HepG2 (cell line): ENCODE results near the gene CHAF1A. TPM values are rescaled to one million over a fixed set of nuclear protein-coding genes. Genes with fewer than 3 reads are reported as not detected.

Source experiments
- ATAC-seq: fragments of 200-7000 bp; cut with Tn5 transposase; 3 replicates; pipeline ENCODE4 v1.9.1; 2020; ENCODE audit warnings: mild to moderate bottlenecking, moderate library complexity
- BruUV-seq: library from RNA; stranded (reverse); fragments of 400-500 nt; replicated peaks from 2 replicates; lab custom pipeline; 2021; lab: Mats Ljungman, UMichigan
- CTCF ChIA-PET: fragments of 300-600 bp; formaldehyde crosslinking; extraction: SDS; loops from one replicate; lab custom pipeline; 2021; ENCODE audit warnings: low total read pairs, inconsistent platforms, low intra/inter-chr PET ratio; lab: Yijun Ruan, JAX
- POLR2A ChIA-PET: fragments of 350-600 bp; sonication (Branson Sonifier 250); formaldehyde crosslinking; loops from one replicate; lab custom pipeline; 2020; ENCODE audit warnings: antibody characterized with exemption, inconsistent platforms; lab: Yijun Ruan, JAX
- DNase-seq: peaks from one replicate; pipeline ENCODE4 v3.0.0-alpha.2; 2015; ENCODE audit warnings: low spot score
- FAIRE-seq: peaks from 3 replicates; lab custom pipeline; 2011; peaks lifted over from hg19 to GRCh38; lab: Jason Lieb, UNC
- H2AFZ ChIP-seq: one replicate; pipeline ENCODE4 v1.6.1; 2011; ENCODE audit warnings: low read length, inconsistent platforms
- H3K27ac ChIP-seq: fragments of 300-600 bp; 3 replicates; pipeline ENCODE4 v1.8.0; 2011; ENCODE audit warnings: mixed run types, mild to moderate bottlenecking, mixed read lengths, low read length, inconsistent platforms; ENCODE audit not compliant: insufficient read depth; ENCODE audit errors: extremely low read length
- H3K27me3 ChIP-seq, 2 experiments: fragments of 200-600 bp in 1 of 2; 2 replicates in 1 of 2; 3 replicates in 1 of 2; pipeline versions ENCODE4 v1.6.0 to v1.8.0; 2011; ENCODE audit warnings: low read length in 2 of 2, mild to moderate bottlenecking in 2 of 2, moderate library complexity in 2 of 2, inconsistent platforms in 1 of 2; ENCODE audit not compliant: insufficient read depth in 2 of 2, control insufficient read depth in 1 of 2
- H3K36me3 ChIP-seq, 2 experiments: fragments of 200-600 bp in 1 of 2; replicated peaks in 1 of 2; 2 replicates in 1 of 2; 3 replicates in 1 of 2; pipeline versions ENCODE4 v1.5.1 to v1.8.0; 2011; ENCODE audit warnings: low read length in 2 of 2, inconsistent platforms in 1 of 2; ENCODE audit not compliant: insufficient read depth in 2 of 2, control insufficient read depth in 1 of 2
- H3K4me1 ChIP-seq: 2 replicates; pipeline ENCODE4 v1.5.1; 2012; ENCODE audit warnings: low read length, inconsistent platforms; ENCODE audit not compliant: insufficient read depth
- H3K4me2 ChIP-seq: 2 replicates; pipeline ENCODE4 v1.6.0; 2011; ENCODE audit warnings: low read depth, low read length, inconsistent platforms
- H3K4me3 ChIP-seq, 3 experiments: fragments of 200-600 bp in 1 of 3; sonication (generic), shearing (Covaris generic) in 1 of 3; replicated peaks in 1 of 3; 2 replicates each; pipeline ENCODE4 v1.5.1; 2011 to 2016; ENCODE audit warnings: low read length in 3 of 3, inconsistent platforms in 2 of 3, low read depth in 2 of 3, mild to moderate bottlenecking in 2 of 3, control low read depth in 1 of 3, mixed read lengths in 1 of 3; ENCODE audit not compliant: insufficient read depth in 1 of 3
- H3K79me2 ChIP-seq: one replicate; pipeline ENCODE4 v1.6.1; 2011; ENCODE audit warnings: low read length, inconsistent platforms; ENCODE audit not compliant: insufficient read depth
- H3K9ac ChIP-seq: 2 replicates; pipeline ENCODE4 v1.6.0; 2011; ENCODE audit warnings: mild to moderate bottlenecking, low read depth, low read length, inconsistent platforms; ENCODE audit not compliant: insufficient read depth
- H3K9me3 ChIP-seq: 2 replicates; pipeline ENCODE4 v1.5.1; 2012; ENCODE audit warnings: mild to moderate bottlenecking, low read length
- H4K20me1 ChIP-seq: 2 replicates; pipeline ENCODE4 v1.6.0; 2011; ENCODE audit warnings: inconsistent platforms, mild to moderate bottlenecking, low read length, moderate library complexity; ENCODE audit not compliant: insufficient read depth
- ATF7-NPFF ChIP-seq: sonication (generic); formaldehyde crosslinking; IDR thresholded peaks from 2 replicates; pipeline ENCODE4 v1.8.1; 2023; ENCODE audit warnings: mild to moderate bottlenecking, low read depth, missing genetic modification reagents, moderate library complexity
- EEA1 ChIP-seq: sonication (generic); formaldehyde crosslinking; IDR thresholded peaks from 2 replicates; pipeline ENCODE4 v1.5.1; 2020; ENCODE audit warnings: mild to moderate bottlenecking, missing genetic modification reagents, borderline replicate concordance
- GABPA ChIP-seq, 2 experiments: IDR thresholded peaks; 2 replicates each; pipeline ENCODE4 v1.6.1; 2011 to 2016; ENCODE audit warnings: low read depth in 2 of 2, low read length in 1 of 2, missing biosample characterization in 1 of 2, missing genetic modification characterization in 1 of 2
- MAFK ChIP-seq, 2 experiments: IDR thresholded peaks in 1 of 2; conservative IDR thresholded peaks in 1 of 2; 2 replicates each; pipeline ENCODE4 v1.6.1; 2011; ENCODE audit warnings: improper control_type of control experiment in 2 of 2, low read length in 2 of 2
- NFYB ChIP-seq: sonication (generic); formaldehyde crosslinking; IDR thresholded peaks from 2 replicates; pipeline ENCODE4 v1.4.0; 2020; ENCODE audit warnings: missing genetic modification reagents
- POLR2A ChIP-seq, 2 experiments: IDR thresholded peaks; 2 replicates each; pipeline ENCODE4 v1.6.1; 2011; ENCODE audit warnings: low read depth in 2 of 2, low read length in 2 of 2, mild to moderate bottlenecking in 1 of 2, moderate library complexity in 1 of 2; ENCODE audit not compliant: insufficient read depth in 1 of 2
- RXRA ChIP-seq: sonication (generic); formaldehyde crosslinking; IDR thresholded peaks from 2 replicates; pipeline ENCODE4 v1.5.1; 2020; ENCODE audit warnings: missing genetic modification reagents
- SNRNP70 ChIP-seq: fragments of 200-400 bp; formaldehyde crosslinking; IDR thresholded peaks from 2 replicates; pipeline ENCODE4 v1.6.1; 2017; ENCODE audit warnings: mild to moderate bottlenecking, low read depth, low read length, moderate library complexity
- ZBTB38 ChIP-seq: sonication (generic); formaldehyde crosslinking; IDR thresholded peaks from 2 replicates; pipeline ENCODE4 v1.5.1; 2020; ENCODE audit warnings: mild to moderate bottlenecking, missing genetic modification reagents
- ZNF296 ChIP-seq: sonication (generic); formaldehyde crosslinking; conservative IDR thresholded peaks from 2 replicates; pipeline ENCODE4 v1.5.0; 2020; ENCODE audit warnings: mild to moderate bottlenecking, missing genetic modification reagents
- WGBS: methylation state at CpG from one replicate; pipeline ENCODE4 v1.1.6; 2017; ENCODE audit warnings: low lambda C conversion rate; 5-methylcytosine and 5-hydroxymethylcytosine counted together
- in situ Hi-C: cut with HindIII; loops from 2 replicates; pipeline ENCODE4 v1.10.0; 2017; ENCODE audit warnings: low pct_unique_long_range_greater_than_20kb; ENCODE audit not compliant: extremely low pct_ligation_motif_present
- intact Hi-C: fragments of 100-400 bp; cut with micrococcal nuclease; formaldehyde crosslinking; loops from one replicate; pipeline ENCODE4 v1.10.0; 2022; ENCODE audit not compliant: unreplicated experiment
- polyA plus RNA-seq, 8 experiments: library from polyadenylated mRNA; depleted of rRNA in 3 of 8; stranded (reverse) in 7 of 8; unstranded in 1 of 8; fragments of >200 nt; fragmentation: Illumina TruSeq in 4 of 8; extraction: Trizol in 4 of 8; gene quantifications; 2 replicates each; pipeline versions ENCODE4 v1.2.1 to v1.2.3, GENCODE V29; 2011 to 2016; ENCODE audit warnings: low read depth in 4 of 8, missing spikeins in 1 of 8, mixed read lengths in 1 of 8; ENCODE audit not compliant: insufficient read depth in 1 of 8
- total RNA-seq, 5 experiments: library from RNA; depleted of rRNA; stranded (reverse); fragments of >200 nt; fragmentation: Illumina TruSeq; extraction: Trizol; gene quantifications; 2 replicates each; pipeline ENCODE4 v1.2.3, GENCODE V29; 2016; ENCODE audit warnings: low read depth in 1 of 5
- TF ChIP-seq, protein P1 (sequence below): sonication (generic); IDR thresholded peaks from 2 replicates; pipeline ENCODE4 v1.6.1; 2016; ENCODE audit warnings: low read depth, borderline replicate concordance
- TF ChIP-seq, protein P2 (sequence below): sonication (generic); formaldehyde crosslinking; IDR thresholded peaks from 2 replicates; pipeline ENCODE4 v1.4.0; 2020; ENCODE audit warnings: low read depth, missing genetic modification reagents
- TF ChIP-seq, protein P3 (sequence below): sonication (generic); formaldehyde crosslinking; IDR thresholded peaks from 2 replicates; pipeline ENCODE4 v1.5.1; 2020; ENCODE audit warnings: mild to moderate bottlenecking, missing genetic modification reagents, moderate library complexity
- TF ChIP-seq, protein P4 (sequence below): IDR thresholded peaks from 2 replicates; pipeline ENCODE4 v1.6.1; 2016; ENCODE audit warnings: control low read depth

The CHAF1A gene
- total and polyA plus RNA-seq, 2 of the 13 experiments (the other 11 are each of a cell fraction or from before 2014, with no cell fraction given), result 11.0 to 34.8 TPM

DNA sequence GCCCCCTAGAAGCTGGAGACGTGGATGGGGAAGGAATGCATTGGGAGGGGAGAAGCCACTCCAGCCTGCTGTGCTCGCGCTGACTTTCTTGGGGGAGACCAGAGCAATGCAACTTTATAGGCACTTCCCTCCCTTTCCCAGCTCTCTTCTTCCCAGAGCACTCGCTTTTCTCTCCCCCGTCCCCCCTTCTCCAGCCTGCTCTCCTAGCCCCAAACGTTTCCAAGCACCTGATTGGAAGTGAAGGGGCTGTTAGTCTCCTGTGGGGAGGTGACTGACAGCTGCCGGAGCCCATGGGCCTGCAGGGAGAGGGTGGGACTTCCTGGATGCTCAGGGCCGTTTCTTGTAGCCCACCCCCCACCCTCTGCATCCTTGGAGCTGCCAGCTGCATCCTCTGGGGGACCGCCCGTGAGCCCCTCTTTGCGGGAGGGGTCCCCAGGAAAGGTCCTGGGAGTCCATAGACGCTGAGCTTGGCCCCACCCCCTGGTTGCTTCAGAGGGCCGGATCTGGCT is 72.1 kb downstream of the CHAF1A start:
- Histone ChIP-seq H3K27me3 (no peaks in the 10 kb centered on the region; a peak in 1 of 5 replicates), H3K9ac (peak overlapping the region; percentile 40; the same call in 1 of the 2 replicates), H4K20me1 (0 out of 2 replicates have a peak, but pooled peaks cover 4% of the 10 kb centered on the region), H3K36me3 (peaks cover 14 to 29% of the 10 kb centered on the region in 2 experiments; a peak in 4 of 5 replicates), H3K27ac (no peak overlapping the region), H3K9me3 (no peaks in the 10 kb centered on the region), H3K79me2 (peaks cover 22% of the 10 kb centered on the region), H3K4me3 (peak overlapping the region; percentile 79 to 94 (median 94); a peak in 5 of 6 replicates), H3K4me2 (peak overlapping the region; percentile 77), H3K4me1 (peaks cover 21% of the 10 kb centered on the region), H2AFZ (no peak overlapping the region)
- FAIRE-seq (peak; percentile 23), ATAC-seq (no peak), DNase-seq (no peak)
- BruUV-seq, result no TSS peak
- intact Hi-C loops (loop anchor here (5.0 kb wide), 1 partner anchor 63 kb away; the partner anchor contains the start of gene PLIN5), in situ Hi-C loops (no loop called here)
- 76% methylated on average over 13 of the region's 13 CpGs for WGBS
- CTCF ChIA-PET, result no interaction called here
- POLR2A ChIA-PET, result no interaction called here
- TF ChIP-seq, protein P1, sequence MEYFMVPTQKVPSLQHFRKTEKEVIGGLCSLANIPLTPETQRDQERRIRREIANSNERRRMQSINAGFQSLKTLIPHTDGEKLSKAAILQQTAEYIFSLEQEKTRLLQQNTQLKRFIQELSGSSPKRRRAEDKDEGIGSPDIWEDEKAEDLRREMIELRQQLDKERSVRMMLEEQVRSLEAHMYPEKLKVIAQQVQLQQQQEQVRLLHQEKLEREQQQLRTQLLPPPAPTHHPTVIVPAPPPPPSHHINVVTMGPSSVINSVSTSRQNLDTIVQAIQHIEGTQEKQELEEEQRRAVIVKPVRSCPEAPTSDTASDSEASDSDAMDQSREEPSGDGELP, result no peak
- TF ChIP-seq ZNF296 (CRISPR knock-in tag) (no peak), MAFK (conservative IDR thresholded peaks at IDR 0.05 in 1 of 2, IDR thresholded peaks at IDR 0.05 in 1 of 2; ENCODE audit: low read length in 2 of 2) (no peak), POLR2A (IDR thresholded peaks at IDR 0.05; ENCODE audit: insufficient read depth in 1 of 2, low read depth in 2 of 2, low read length in 2 of 2) (no peak), ATF7-NPFF (CRISPR knock-in tag) (no peak), RXRA (CRISPR knock-in tag) (no peak), ZBTB38 (0 out of 2 replicates have a peak, but pooled peaks have one; percentile 44), SNRNP70 (no peak), GABPA (IDR thresholded peaks at IDR 0.05; ENCODE audit: low read depth, low read length) (peak; percentile 72), GABPA (CRISPR knock-in tag; IDR thresholded peaks at IDR 0.05; ENCODE audit: low read depth) (peak; percentile 90), NFYB (CRISPR knock-in tag) (peak; percentile 88), EEA1 (no peak)
- TF ChIP-seq, protein P2, sequence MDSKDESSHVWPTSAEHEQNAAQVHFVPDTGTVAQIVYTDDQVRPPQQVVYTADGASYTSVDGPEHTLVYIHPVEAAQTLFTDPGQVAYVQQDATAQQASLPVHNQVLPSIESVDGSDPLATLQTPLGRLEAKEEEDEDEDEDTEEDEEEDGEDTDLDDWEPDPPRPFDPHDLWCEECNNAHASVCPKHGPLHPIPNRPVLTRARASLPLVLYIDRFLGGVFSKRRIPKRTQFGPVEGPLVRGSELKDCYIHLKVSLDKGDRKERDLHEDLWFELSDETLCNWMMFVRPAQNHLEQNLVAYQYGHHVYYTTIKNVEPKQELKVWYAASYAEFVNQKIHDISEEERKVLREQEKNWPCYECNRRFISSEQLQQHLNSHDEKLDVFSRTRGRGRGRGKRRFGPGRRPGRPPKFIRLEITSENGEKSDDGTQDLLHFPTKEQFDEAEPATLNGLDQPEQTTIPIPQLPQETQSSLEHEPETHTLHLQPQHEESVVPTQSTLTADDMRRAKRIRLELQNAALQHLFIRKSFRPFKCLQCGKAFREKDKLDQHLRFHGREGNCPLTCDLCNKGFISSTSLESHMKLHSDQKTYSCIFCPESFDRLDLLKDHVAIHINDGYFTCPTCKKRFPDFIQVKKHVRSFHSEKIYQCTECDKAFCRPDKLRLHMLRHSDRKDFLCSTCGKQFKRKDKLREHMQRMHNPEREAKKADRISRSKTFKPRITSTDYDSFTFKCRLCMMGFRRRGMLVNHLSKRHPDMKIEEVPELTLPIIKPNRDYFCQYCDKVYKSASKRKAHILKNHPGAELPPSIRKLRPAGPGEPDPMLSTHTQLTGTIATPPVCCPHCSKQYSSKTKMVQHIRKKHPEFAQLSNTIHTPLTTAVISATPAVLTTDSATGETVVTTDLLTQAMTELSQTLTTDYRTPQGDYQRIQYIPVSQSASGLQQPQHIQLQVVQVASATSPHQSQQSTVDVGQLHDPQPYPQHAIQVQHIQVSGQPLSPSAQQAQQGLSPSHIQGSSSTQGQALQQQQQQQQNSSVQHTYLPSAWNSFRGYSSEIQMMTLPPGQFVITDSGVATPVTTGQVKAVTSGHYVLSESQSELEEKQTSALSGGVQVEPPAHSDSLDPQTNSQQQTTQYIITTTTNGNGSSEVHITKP (CRISPR knock-in tag), result no peak
- TF ChIP-seq, protein P3, sequence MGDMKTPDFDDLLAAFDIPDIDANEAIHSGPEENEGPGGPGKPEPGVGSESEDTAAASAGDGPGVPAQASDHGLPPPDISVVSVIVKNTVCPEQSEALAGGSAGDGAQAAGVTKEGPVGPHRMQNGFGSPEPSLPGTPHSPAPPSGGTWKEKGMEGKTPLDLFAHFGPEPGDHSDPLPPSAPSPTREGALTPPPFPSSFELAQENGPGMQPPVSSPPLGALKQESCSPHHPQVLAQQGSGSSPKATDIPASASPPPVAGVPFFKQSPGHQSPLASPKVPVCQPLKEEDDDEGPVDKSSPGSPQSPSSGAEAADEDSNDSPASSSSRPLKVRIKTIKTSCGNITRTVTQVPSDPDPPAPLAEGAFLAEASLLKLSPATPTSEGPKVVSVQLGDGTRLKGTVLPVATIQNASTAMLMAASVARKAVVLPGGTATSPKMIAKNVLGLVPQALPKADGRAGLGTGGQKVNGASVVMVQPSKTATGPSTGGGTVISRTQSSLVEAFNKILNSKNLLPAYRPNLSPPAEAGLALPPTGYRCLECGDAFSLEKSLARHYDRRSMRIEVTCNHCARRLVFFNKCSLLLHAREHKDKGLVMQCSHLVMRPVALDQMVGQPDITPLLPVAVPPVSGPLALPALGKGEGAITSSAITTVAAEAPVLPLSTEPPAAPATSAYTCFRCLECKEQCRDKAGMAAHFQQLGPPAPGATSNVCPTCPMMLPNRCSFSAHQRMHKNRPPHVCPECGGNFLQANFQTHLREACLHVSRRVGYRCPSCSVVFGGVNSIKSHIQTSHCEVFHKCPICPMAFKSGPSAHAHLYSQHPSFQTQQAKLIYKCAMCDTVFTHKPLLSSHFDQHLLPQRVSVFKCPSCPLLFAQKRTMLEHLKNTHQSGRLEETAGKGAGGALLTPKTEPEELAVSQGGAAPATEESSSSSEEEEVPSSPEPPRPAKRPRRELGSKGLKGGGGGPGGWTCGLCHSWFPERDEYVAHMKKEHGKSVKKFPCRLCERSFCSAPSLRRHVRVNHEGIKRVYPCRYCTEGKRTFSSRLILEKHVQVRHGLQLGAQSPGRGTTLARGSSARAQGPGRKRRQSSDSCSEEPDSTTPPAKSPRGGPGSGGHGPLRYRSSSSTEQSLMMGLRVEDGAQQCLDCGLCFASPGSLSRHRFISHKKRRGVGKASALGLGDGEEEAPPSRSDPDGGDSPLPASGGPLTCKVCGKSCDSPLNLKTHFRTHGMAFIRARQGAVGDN (CRISPR knock-in tag), result peak; percentile 24; the same call in 1 of the 2 replicates
- TF ChIP-seq, protein P4, sequence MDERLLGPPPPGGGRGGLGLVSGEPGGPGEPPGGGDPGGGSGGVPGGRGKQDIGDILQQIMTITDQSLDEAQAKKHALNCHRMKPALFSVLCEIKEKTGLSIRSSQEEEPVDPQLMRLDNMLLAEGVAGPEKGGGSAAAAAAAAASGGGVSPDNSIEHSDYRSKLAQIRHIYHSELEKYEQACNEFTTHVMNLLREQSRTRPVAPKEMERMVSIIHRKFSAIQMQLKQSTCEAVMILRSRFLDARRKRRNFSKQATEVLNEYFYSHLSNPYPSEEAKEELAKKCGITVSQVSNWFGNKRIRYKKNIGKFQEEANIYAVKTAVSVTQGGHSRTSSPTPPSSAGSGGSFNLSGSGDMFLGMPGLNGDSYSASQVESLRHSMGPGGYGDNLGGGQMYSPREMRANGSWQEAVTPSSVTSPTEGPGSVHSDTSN (CRISPR knock-in tag), result peak; percentile 91
